Measurements from ENCODE around the gene ATP1A4. TPM values are rescaled to one million over a fixed set of nuclear protein-coding genes. Genes with fewer than 3 reads are reported as not detected.

ATP1A4 gene
- polyA plus RNA-seq, 1 donor: 0.27 TPM

- no peaks in the 10 kb centered on the region for H3K36me3 ChIP-seq (ENCODE audit: control insufficient read depth, insufficient read depth, low read length)
- no peak overlapping the region for H3K4me3 ChIP-seq (ENCODE audit: low read length)
- no peak for DNase-seq
- no peaks in the 10 kb centered on the region for H3K4me1 ChIP-seq (ENCODE audit: control insufficient read depth, insufficient read depth, low read length)
- no peaks in the 10 kb centered on the region for H3K27me3 ChIP-seq (ENCODE audit: control insufficient read depth, insufficient read depth, low read length)
- H3K27ac ChIP-seq (ENCODE audit: low read length): no peak overlapping the region
- WGBS (ENCODE audit: insufficient coverage, low lambda C conversion rate): no CpG with 5 or more reads among the region's 1 CpG
- H3K9me3 ChIP-seq (ENCODE audit: control insufficient read depth, low read depth, low read length): no peaks in the 10 kb centered on the region
Observed at GRCh38 chr1:160143695-160144094, 7.7 kb upstream of the ATP1A4 start.

GRCh38 chr1:160144921-160145320 lies 6.5 kb upstream of the ATP1A4 start:
- WGBS (ENCODE audit: insufficient coverage, low lambda C conversion rate): no CpG with 5 or more reads among the region's 4 CpGs

GRCh38 chr1:160146107-160146506 lies 5.3 kb upstream of the ATP1A4 start:
- DNase-seq: no peak
- H3K9me3 ChIP-seq (ENCODE audit: control insufficient read depth, low read depth, low read length): no peaks in the 10 kb centered on the region
- H3K27ac ChIP-seq (ENCODE audit: low read length): no peak overlapping the region
- H3K27me3 ChIP-seq (ENCODE audit: control insufficient read depth, insufficient read depth, low read length): no peaks in the 10 kb centered on the region
- no peaks in the 10 kb centered on the region for H3K4me1 ChIP-seq (ENCODE audit: control insufficient read depth, insufficient read depth, low read length)
- 95% methylated on average over 7 of the region's 14 CpGs for WGBS (ENCODE audit: insufficient coverage, low lambda C conversion rate)
- H3K4me3 ChIP-seq (ENCODE audit: low read length): no peak overlapping the region
- no peaks in the 10 kb centered on the region for H3K36me3 ChIP-seq (ENCODE audit: control insufficient read depth, insufficient read depth, low read length)

More at GRCh38 chr1:160144921-160145320, 6.5 kb upstream of the ATP1A4 start:
- H3K9me3 ChIP-seq (ENCODE audit: control insufficient read depth, low read depth, low read length): no peaks in the 10 kb centered on the region
- H3K4me1 ChIP-seq (ENCODE audit: control insufficient read depth, insufficient read depth, low read length): no peaks in the 10 kb centered on the region
- no peak overlapping the region for H3K27ac ChIP-seq (ENCODE audit: low read length)
- no peaks in the 10 kb centered on the region for H3K36me3 ChIP-seq (ENCODE audit: control insufficient read depth, insufficient read depth, low read length)
- no peak for DNase-seq
- H3K4me3 ChIP-seq (ENCODE audit: low read length): no peak overlapping the region
- H3K27me3 ChIP-seq (ENCODE audit: control insufficient read depth, insufficient read depth, low read length): no peaks in the 10 kb centered on the region

- Histone ChIP-seq H3K9me3 (ENCODE audit: control insufficient read depth, low read depth, low read length) (no peaks in the 10 kb centered on the region), H3K4me3 (ENCODE audit: low read length) (no peak overlapping the region), H3K4me1 (ENCODE audit: control insufficient read depth, insufficient read depth, low read length) (no peaks in the 10 kb centered on the region), H3K27me3 (ENCODE audit: control insufficient read depth, insufficient read depth, low read length) (no peaks in the 10 kb centered on the region), H3K36me3 (ENCODE audit: control insufficient read depth, insufficient read depth, low read length) (no peaks in the 10 kb centered on the region), H3K27ac (ENCODE audit: low read length) (no peak overlapping the region)
- 44% methylated on average over 3 of the region's 3 CpGs for WGBS (ENCODE audit: insufficient coverage, low lambda C conversion rate)
- DNase-seq: no peak
Observed at GRCh38 chr1:160148121-160148520, 3.3 kb upstream of the ATP1A4 start.

- H3K27ac ChIP-seq (ENCODE audit: low read length): no peak overlapping the region
- H3K9me3 ChIP-seq (ENCODE audit: control insufficient read depth, low read depth, low read length): no peaks in the 10 kb centered on the region
- no peaks in the 10 kb centered on the region for H3K36me3 ChIP-seq (ENCODE audit: control insufficient read depth, insufficient read depth, low read length)
- DNase-seq: no peak
- no peaks in the 10 kb centered on the region for H3K27me3 ChIP-seq (ENCODE audit: control insufficient read depth, insufficient read depth, low read length)
- no peak overlapping the region for H3K4me3 ChIP-seq (ENCODE audit: low read length)
- H3K4me1 ChIP-seq (ENCODE audit: control insufficient read depth, insufficient read depth, low read length): no peaks in the 10 kb centered on the region
Observed at GRCh38 chr1:160149233-160149632, 2.2 kb upstream of the ATP1A4 start.

GRCh38 chr1:160149716-160150115 lies 1.7 kb upstream of the ATP1A4 start:
- no peak for DNase-seq
- H3K36me3 ChIP-seq (ENCODE audit: control insufficient read depth, insufficient read depth, low read length): no peaks in the 10 kb centered on the region
- H3K4me3 ChIP-seq (ENCODE audit: low read length): no peak overlapping the region
- no peaks in the 10 kb centered on the region for H3K9me3 ChIP-seq (ENCODE audit: control insufficient read depth, low read depth, low read length)
- no peaks in the 10 kb centered on the region for H3K4me1 ChIP-seq (ENCODE audit: control insufficient read depth, insufficient read depth, low read length)
- H3K27me3 ChIP-seq (ENCODE audit: control insufficient read depth, insufficient read depth, low read length): no peaks in the 10 kb centered on the region
- H3K27ac ChIP-seq (ENCODE audit: low read length): no peak overlapping the region
- WGBS (ENCODE audit: insufficient coverage, low lambda C conversion rate): 100% methylated on average over 1 of the region's 2 CpGs

- DNase-seq: no peak
- H3K4me1 ChIP-seq (ENCODE audit: control insufficient read depth, insufficient read depth, low read length): no peaks in the 10 kb centered on the region
- no CpG with 5 or more reads among the region's 3 CpGs for WGBS (ENCODE audit: insufficient coverage, low lambda C conversion rate)
- no peak overlapping the region for H3K27ac ChIP-seq (ENCODE audit: low read length)
- H3K27me3 ChIP-seq (ENCODE audit: control insufficient read depth, insufficient read depth, low read length): no peaks in the 10 kb centered on the region
- no peaks in the 10 kb centered on the region for H3K9me3 ChIP-seq (ENCODE audit: control insufficient read depth, low read depth, low read length)
- H3K4me3 ChIP-seq (ENCODE audit: low read length): no peak overlapping the region
- H3K36me3 ChIP-seq (ENCODE audit: control insufficient read depth, insufficient read depth, low read length): no peaks in the 10 kb centered on the region
Observed at GRCh38 chr1:160154790-160155189, 3.4 kb downstream of the ATP1A4 start.

- H3K27ac ChIP-seq (ENCODE audit: low read length): no peak overlapping the region
- WGBS (ENCODE audit: insufficient coverage, low lambda C conversion rate): no CpG with 5 or more reads among the region's 5 CpGs
- H3K9me3 ChIP-seq (ENCODE audit: control insufficient read depth, low read depth, low read length): no peaks in the 10 kb centered on the region
- H3K4me1 ChIP-seq (ENCODE audit: control insufficient read depth, insufficient read depth, low read length): no peaks in the 10 kb centered on the region
- H3K27me3 ChIP-seq (ENCODE audit: control insufficient read depth, insufficient read depth, low read length): no peaks in the 10 kb centered on the region
- H3K4me3 ChIP-seq (ENCODE audit: low read length): no peak overlapping the region
- H3K36me3 ChIP-seq (ENCODE audit: control insufficient read depth, insufficient read depth, low read length): no peaks in the 10 kb centered on the region
- no peak for DNase-seq
Observed at GRCh38 chr1:160156361-160156760, 5.0 kb downstream of the ATP1A4 start.

- no peak overlapping the region for H3K4me3 ChIP-seq (ENCODE audit: low read length)
- no peaks in the 10 kb centered on the region for H3K4me1 ChIP-seq (ENCODE audit: control insufficient read depth, insufficient read depth, low read length)
- DNase-seq: no peak
- H3K27me3 ChIP-seq (ENCODE audit: control insufficient read depth, insufficient read depth, low read length): no peaks in the 10 kb centered on the region
- WGBS (ENCODE audit: insufficient coverage, low lambda C conversion rate): 80% methylated on average over 1 of the region's 4 CpGs
- H3K9me3 ChIP-seq (ENCODE audit: control insufficient read depth, low read depth, low read length): no peaks in the 10 kb centered on the region
- H3K27ac ChIP-seq (ENCODE audit: low read length): no peak overlapping the region
- no peaks in the 10 kb centered on the region for H3K36me3 ChIP-seq (ENCODE audit: control insufficient read depth, insufficient read depth, low read length)
Observed at GRCh38 chr1:160157174-160157573, 5.8 kb downstream of the ATP1A4 start.

- DNase-seq: no peak
- Histone ChIP-seq H3K4me1 (ENCODE audit: control insufficient read depth, insufficient read depth, low read length) (no peaks in the 10 kb centered on the region), H3K9me3 (ENCODE audit: control insufficient read depth, low read depth, low read length) (no peaks in the 10 kb centered on the region), H3K36me3 (ENCODE audit: control insufficient read depth, insufficient read depth, low read length) (no peaks in the 10 kb centered on the region), H3K27ac (ENCODE audit: low read length) (no peak overlapping the region), H3K4me3 (ENCODE audit: low read length) (no peak overlapping the region), H3K27me3 (ENCODE audit: control insufficient read depth, insufficient read depth, low read length) (no peaks in the 10 kb centered on the region)
- 100% methylated on average over 2 of the region's 3 CpGs for WGBS (ENCODE audit: insufficient coverage, low lambda C conversion rate)
Observed at GRCh38 chr1:160158031-160158430, 6.6 kb downstream of the ATP1A4 start.

- DNase-seq: no peak
Observed at GRCh38 chr1:160158534-160158933, 7.1 kb downstream of the ATP1A4 start.

More at GRCh38 chr1:160158534-160158933, 7.1 kb downstream of the ATP1A4 start:
- Histone ChIP-seq H3K36me3 (ENCODE audit: control insufficient read depth, insufficient read depth, low read length) (no peaks in the 10 kb centered on the region), H3K9me3 (ENCODE audit: control insufficient read depth, low read depth, low read length) (no peaks in the 10 kb centered on the region), H3K27ac (ENCODE audit: low read length) (no peak overlapping the region), H3K4me1 (ENCODE audit: control insufficient read depth, insufficient read depth, low read length) (no peaks in the 10 kb centered on the region), H3K4me3 (ENCODE audit: low read length) (no peak overlapping the region), H3K27me3 (ENCODE audit: control insufficient read depth, insufficient read depth, low read length) (no peaks in the 10 kb centered on the region)
- WGBS (ENCODE audit: insufficient coverage, low lambda C conversion rate): no CpG with 5 or more reads among the region's 4 CpGs

Measured in large intestine (tissue), 3 donors.